ENCODE data around the gene NLK. TPM values are rescaled to one million over a fixed set of nuclear protein-coding genes. Genes with fewer than 3 reads are reported as not detected.

Gene NLK
- total and polyA plus RNA-seq, 12 donors = 5.2 to 27.3 (median 20.7) TPM

DNA sequence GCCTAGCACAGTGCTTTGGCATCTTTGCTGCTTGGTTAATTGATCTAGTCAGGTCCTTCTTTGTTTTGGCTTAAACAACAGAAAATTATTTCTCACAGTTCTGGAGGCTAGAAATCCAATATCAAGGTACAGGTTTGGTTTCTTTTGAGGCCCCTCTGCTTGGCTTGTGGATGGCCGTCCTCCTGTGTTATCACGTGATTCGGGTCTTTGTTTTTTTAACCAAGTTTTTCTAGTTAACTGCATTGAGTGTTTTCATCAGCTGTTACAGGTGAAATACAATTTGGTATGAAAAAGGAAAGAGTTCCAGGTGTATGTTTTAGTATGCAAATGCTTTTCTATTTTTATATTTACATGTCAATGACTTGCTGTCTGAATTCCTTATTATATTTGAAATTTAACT lies 2.8 kb downstream of the NLK start:
- no peak for TF ChIP-seq CTCF (IDR thresholded peaks at IDR 0.05)
- peaks cover 7 to 88% (median 64%) of the 10 kb centered on the region in 9 donors for H3K4me1 ChIP-seq
- H3K4me3 ChIP-seq = peak overlapping the region in 4 of 10 donors; percentile 1 to 95 (median 52)
- intact Hi-C loops (cut with DNase I) = loop anchor here in 4 of 10 donors (5.0 to 10.0 kb wide), 5 partner anchors 61 to 289 kb away; partner anchors contain the start of genes LYRM9 (in 3 of the 4), IFT20 (in 1 of the 4) and TNFAIP1 (in 1 of the 4)
- WGBS, 2 donors = 45 to 51% methylated on average over 3 of the region's 3 CpGs
- no peak for ATAC-seq
- H3K9me3 ChIP-seq = no peaks in the 10 kb centered on the region
- no peak for DNase-seq
- peaks cover 0 to 4% (median 0%) of the 10 kb centered on the region in 9 donors for H3K36me3 ChIP-seq
- no peaks in the 10 kb centered on the region for H3K27me3 ChIP-seq
- peak overlapping the region in 1 of 10 donors; percentile 26 for H3K27ac ChIP-seq

GRCh38 chr17:28046034-28046825 lies 3.8 kb downstream of the NLK start:
- peaks cover 0 to 4% (median 0%) of the 10 kb centered on the region in 9 donors for H3K36me3 ChIP-seq
- no peaks in the 10 kb centered on the region for H3K9me3 ChIP-seq
- intact Hi-C loops (cut with DNase I) = loop anchor here in 4 of 10 donors (5.0 to 10.0 kb wide), 5 partner anchors 61 to 289 kb away; partner anchors contain the start of genes LYRM9 (in 3 of the 4), IFT20 (in 1 of the 4) and TNFAIP1 (in 1 of the 4)
- ATAC-seq (no peak), DNase-seq (no peak)
- H3K27me3 ChIP-seq = no peaks in the 10 kb centered on the region
- H3K27ac ChIP-seq = no peak overlapping the region
- WGBS, 2 donors = 79 to 90% methylated on average over 3 of the region's 3 CpGs
- TF ChIP-seq CTCF (IDR thresholded peaks at IDR 0.05) = no peak
- no peak overlapping the region for H3K4me3 ChIP-seq
- peaks cover 7 to 88% (median 64%) of the 10 kb centered on the region in 9 donors for H3K4me1 ChIP-seq

GRCh38 chr17:28047806-28048205 lies 5.3 kb downstream of the NLK start:
- no peaks in the 10 kb centered on the region for H3K27me3 ChIP-seq
- ATAC-seq (no peak), DNase-seq (no peak)
- no peak overlapping the region for H3K4me3 ChIP-seq
- H3K9me3 ChIP-seq = no peaks in the 10 kb centered on the region
- TF ChIP-seq CTCF (IDR thresholded peaks at IDR 0.05) = no peak
- peak overlapping the region in 1 of 10 donors; percentile 5 for H3K27ac ChIP-seq
- peaks cover 0 to 4% (median 0%) of the 10 kb centered on the region in 9 donors for H3K36me3 ChIP-seq
- peaks cover 12 to 94% (median 66%) of the 10 kb centered on the region in 9 donors for H3K4me1 ChIP-seq
- intact Hi-C loops (cut with DNase I) = loop anchor here in 4 of 10 donors (5.0 to 10.0 kb wide), 5 partner anchors 63 to 287 kb away; partner anchors contain the start of genes LYRM9 (in 3 of the 4), IFT20 (in 1 of the 4) and TNFAIP1 (in 1 of the 4)
- WGBS, 2 donors = 17 to 21% methylated on average over 4 of the region's 4 CpGs

DNA sequence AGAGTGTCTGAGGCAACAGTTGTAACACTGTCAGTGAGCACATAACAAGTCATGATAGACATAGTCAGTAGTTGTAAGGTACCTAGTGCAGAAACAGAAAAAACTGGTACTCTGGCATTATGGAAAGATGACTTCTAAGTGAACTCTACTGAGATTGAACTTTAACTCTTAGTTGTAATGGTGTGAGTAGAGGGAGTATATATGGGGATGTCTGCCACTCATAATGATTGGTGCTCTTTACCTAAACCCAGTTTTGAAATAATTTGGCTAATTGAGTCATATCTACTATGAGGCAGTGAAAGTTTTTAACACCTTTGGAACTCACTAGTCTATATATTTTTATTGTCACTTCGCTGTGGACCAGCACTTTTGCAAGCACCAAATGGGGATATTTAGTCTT lies 6.6 kb downstream of the NLK start:
- no peak overlapping the region for H3K27ac ChIP-seq
- H3K4me1 ChIP-seq = peaks cover 15 to 94% (median 66%) of the 10 kb centered on the region in 9 donors
- DNase-seq (no peak), ATAC-seq (no peak)
- no peaks in the 10 kb centered on the region for H3K27me3 ChIP-seq
- H3K4me3 ChIP-seq = no peak overlapping the region
- no peak for TF ChIP-seq CTCF (IDR thresholded peaks at IDR 0.05)
- H3K36me3 ChIP-seq = peaks cover 0 to 4% (median 0%) of the 10 kb centered on the region in 9 donors
- 95 to 100% methylated on average over 1 of the region's 1 CpG for WGBS, 2 donors
- intact Hi-C loops (cut with DNase I) = loop anchor here in 4 of 10 donors (5.0 to 10.0 kb wide), 5 partner anchors 63 to 286 kb away; partner anchors contain the start of genes LYRM9 (in 3 of the 4), IFT20 (in 1 of the 4) and TNFAIP1 (in 1 of the 4)
- no peaks in the 10 kb centered on the region for H3K9me3 ChIP-seq
